ENCODE measurements around the gene PLXNB3.
"Not testable (repeated sequence)": the region's sequence is repeated elsewhere in the genome, so short reads cannot be mapped to it uniquely, and the experiment has no call there.

PLXNB3 gene

DNA sequence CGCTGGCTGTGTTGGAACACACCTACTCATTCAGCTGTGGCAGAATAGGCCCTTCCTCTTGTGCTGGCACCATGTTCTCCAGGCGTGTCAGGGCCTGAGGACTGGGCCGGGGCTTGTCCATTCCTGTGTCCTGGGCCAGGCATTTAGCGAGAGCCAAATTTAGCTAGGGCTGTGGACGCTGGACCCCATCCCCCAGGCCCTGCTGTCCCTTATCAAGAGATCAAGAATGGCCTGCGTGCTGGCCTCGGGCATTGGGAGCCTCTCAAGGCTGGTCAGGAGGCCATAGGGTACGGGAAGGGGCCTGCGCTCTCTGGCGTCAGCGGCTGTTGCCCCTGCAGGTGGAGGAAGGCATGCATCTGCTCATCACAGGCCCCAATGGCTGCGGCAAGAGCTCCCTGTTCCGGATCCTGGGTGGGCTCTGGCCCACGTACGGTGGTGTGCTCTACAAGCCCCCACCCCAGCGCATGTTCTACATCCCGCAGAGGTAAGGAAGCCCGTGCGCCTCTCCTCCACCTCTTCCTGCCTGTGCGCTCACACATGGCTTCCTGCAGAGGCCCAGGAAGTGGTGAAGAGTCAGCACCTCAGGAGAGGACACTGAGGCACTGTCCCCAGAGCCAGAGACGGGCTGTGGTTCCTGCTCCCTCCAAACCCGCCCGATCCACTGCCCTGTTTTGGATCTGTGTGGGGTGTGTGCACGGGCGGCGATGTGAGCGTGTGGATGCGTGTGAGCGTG is 24.1 kb upstream of the PLXNB3 start:
- H3K4me3 ChIP-seq (replicated peaks in 1 of 2; ENCODE audit: low read depth in 2 of 2, low read length in 2 of 2): no peak overlapping the region
- TF ChIP-seq, protein P1, sequence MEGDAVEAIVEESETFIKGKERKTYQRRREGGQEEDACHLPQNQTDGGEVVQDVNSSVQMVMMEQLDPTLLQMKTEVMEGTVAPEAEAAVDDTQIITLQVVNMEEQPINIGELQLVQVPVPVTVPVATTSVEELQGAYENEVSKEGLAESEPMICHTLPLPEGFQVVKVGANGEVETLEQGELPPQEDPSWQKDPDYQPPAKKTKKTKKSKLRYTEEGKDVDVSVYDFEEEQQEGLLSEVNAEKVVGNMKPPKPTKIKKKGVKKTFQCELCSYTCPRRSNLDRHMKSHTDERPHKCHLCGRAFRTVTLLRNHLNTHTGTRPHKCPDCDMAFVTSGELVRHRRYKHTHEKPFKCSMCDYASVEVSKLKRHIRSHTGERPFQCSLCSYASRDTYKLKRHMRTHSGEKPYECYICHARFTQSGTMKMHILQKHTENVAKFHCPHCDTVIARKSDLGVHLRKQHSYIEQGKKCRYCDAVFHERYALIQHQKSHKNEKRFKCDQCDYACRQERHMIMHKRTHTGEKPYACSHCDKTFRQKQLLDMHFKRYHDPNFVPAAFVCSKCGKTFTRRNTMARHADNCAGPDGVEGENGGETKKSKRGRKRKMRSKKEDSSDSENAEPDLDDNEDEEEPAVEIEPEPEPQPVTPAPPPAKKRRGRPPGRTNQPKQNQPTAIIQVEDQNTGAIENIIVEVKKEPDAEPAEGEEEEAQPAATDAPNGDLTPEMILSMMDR (IDR thresholded peaks at IDR 0.05; ENCODE audit: low read depth, low read length): no peak
- DNase-seq (ENCODE audit: low read depth in 2 of 2): no peak

DNA sequence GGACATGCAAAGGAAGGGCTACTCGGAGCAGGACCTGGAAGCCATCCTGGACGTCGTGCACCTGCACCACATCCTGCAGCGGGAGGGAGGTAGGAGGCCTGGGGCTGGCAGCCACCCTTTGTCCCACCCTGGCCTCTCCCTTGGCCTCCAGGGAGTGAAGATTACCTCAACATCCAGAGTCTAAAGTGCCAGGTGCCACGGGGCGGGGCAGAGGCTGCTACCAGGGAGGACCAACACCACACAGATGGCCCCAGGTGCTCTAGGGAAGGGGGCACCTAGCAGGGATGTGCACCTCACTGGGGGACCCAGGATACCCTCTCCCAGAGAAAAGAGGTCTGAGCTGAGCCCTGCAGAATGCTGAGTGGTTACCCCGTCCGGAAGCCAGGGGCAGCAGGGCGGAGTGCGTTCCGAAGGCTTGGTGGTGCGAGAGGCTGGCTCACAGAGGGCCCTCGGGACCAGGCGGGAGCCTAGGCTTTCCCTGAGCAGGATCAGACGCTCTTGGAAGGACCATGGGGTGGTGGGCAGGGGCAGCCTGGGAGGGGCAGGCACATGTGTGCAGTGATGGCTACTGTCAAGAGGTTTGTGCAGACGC is 23.3 kb upstream of the PLXNB3 start:
- no peak overlapping the region for H3K4me3 ChIP-seq (replicated peaks in 1 of 2; ENCODE audit: low read depth in 2 of 2, low read length in 2 of 2)
- TF ChIP-seq, protein P1 (IDR thresholded peaks at IDR 0.05; ENCODE audit: low read depth, low read length): no peak
- no peak for DNase-seq (ENCODE audit: low read depth in 2 of 2)

DNA sequence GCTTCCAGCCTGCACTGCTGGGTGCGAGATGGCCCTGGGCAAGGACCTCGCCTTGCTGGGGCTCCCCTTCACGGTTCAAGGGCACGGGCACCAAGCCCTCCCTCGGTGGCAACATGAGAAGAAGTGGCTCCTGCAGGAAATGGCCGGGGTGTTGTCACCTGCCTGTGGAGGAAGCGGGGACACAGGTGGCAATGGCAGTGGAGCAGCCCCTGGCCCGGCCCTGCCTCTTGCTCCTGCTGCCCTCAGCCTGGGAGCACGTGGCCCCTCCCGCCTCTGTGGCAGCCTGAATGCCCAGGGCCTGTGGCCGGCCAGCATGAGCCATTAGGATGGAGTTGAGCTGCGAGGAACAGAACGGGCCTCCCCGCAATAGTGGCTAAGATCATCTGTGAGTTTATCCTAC is 22.6 kb upstream of the PLXNB3 start:
- TF ChIP-seq, protein P1 (IDR thresholded peaks at IDR 0.05; ENCODE audit: low read depth, low read length): no peak
- no peak for DNase-seq (ENCODE audit: low read depth in 2 of 2)
- H3K4me3 ChIP-seq (replicated peaks in 1 of 2; ENCODE audit: low read depth in 2 of 2, low read length in 2 of 2): no peak overlapping the region

DNA sequence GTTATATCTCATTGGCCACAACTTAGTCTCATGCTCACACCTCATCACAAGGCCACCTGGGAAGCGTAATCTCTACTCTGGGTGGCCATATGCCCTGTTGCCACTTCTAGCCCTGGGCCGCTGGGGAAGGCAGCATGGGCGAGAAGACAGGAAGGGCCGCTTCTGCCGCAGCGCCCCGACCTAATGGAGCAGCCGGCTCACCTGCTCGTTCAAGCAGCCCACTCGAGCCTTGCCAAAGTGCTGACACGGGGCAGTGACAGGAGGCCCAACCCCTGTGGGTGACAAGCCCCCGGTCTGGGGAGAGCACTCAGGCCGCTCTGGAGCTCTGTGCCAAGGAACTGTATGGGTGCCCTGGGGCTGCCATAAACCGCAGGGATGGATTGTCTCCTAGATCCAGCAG is 21.9 kb upstream of the PLXNB3 start:
- not testable (repeated sequence) for H3K4me3 ChIP-seq (replicated peaks in 1 of 2; ENCODE audit: low read depth in 2 of 2, low read length in 2 of 2)

DNA sequence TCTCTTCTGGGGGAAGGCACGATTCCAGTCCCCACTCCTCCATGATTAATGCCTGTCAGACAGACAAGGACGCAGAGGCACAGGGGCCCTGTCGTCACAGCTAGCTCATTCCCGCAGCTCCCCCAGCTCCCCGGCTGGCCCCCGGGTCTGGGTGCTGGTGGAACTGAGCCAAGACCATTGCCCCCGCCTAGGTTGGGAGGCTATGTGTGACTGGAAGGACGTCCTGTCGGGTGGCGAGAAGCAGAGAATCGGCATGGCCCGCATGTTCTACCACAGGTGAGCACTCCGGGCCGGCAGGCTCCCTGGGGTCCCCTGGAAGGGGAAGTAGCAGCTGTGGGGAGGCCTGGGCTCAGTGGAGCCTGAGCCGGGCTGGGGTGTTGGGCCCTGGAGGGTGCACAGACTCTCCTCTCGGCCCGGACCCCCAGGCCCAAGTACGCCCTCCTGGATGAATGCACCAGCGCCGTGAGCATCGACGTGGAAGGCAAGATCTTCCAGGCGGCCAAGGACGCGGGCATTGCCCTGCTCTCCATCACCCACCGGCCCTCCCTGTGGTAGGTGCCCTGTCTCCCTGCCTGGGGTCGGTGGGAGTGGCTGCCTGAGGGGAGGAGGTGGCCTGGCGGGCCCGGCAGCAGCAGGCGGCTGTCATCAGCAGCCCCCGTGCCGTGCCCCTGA is 21.1 kb upstream of the PLXNB3 start:
- DNase-seq (ENCODE audit: low read depth in 2 of 2); H3K4me3 ChIP-seq (replicated peaks in 1 of 2; ENCODE audit: low read depth in 2 of 2, low read length in 2 of 2): not testable (repeated sequence)

More for the DNA sequence above, 21.9 kb upstream of the PLXNB3 start:
- DNase-seq (ENCODE audit: low read depth in 2 of 2): not testable (repeated sequence)

DNA sequence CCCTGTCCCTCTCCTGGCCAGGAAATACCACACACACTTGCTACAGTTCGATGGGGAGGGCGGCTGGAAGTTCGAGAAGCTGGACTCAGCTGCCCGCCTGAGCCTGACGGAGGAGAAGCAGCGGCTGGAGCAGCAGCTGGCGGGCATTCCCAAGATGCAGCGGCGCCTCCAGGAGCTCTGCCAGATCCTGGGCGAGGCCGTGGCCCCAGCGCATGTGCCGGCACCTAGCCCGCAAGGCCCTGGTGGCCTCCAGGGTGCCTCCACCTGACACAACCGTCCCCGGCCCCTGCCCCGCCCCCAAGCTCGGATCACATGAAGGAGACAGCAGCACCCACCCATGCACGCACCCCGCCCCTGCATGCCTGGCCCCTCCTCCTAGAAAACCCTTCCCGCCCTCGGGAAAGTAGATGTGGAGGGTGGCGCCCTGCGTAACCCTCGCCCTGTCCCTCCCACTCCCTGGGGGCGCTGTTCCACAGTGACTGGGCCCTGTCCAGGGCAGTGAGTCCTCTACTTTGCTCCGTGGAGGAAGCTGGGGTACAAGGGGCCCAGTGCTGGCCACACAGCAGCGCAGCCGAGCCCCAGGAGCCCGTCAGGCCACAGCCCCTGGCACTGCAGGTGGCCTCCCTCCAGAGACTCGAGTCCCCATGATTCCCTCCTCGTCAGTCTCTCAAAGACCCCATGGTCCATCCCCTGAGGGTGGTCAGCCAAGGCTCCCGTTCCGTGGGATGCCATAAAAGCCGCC is 20.4 kb upstream of the PLXNB3 start:
- peak in 1 of 2 donors; percentile 45 for DNase-seq (ENCODE audit: low read depth in 2 of 2)
- H3K4me3 ChIP-seq (replicated peaks in 1 of 2; ENCODE audit: low read depth in 2 of 2, low read length in 2 of 2): not testable (repeated sequence)

DNA sequence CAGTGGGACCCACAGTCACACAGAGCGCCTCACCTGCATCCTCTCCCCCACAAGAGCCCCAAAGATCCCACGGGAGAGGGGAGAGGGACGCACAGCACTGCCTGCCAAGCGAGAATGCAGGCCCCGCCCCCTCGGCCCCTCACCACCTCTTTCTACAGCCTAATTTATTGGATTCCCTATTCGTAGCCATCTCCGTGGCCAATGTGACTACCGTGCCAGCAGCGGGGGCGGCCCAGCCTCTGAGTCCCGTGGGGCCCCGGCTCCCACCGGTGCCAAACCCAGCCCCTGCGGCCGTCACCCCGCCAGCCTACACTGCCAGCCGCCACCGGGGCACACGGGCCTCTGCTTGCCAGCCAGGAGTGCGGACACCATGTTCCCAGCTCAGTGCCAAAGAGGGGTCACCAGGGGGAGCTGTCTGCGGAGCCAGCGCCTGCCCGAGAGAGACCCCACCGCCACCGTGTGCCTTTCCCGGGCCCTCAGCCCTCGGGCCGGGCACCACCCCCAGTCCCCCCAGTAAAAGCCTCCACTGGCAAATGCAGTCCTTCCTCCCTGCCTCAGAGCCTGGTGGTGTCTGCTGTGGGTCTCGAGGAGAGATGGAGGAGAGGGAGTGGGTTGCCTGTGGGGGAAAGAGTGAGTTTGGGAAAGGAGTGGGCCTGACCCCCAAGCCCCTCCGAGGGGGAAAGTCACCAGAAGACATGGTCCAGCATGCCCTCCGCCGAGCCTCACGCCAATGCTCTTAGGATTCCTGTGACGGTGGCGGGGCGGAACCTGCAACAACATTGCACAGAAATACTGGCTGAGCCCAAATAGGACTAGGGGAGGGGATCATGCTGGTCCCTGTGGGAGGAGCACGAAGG is 19.6 kb upstream of the PLXNB3 start:
- H3K4me3 ChIP-seq (replicated peaks in 1 of 2; ENCODE audit: low read depth in 2 of 2, low read length in 2 of 2): no peak overlapping the region
- TF ChIP-seq, protein P1 (IDR thresholded peaks at IDR 0.05; ENCODE audit: low read depth, low read length): peak; percentile 33
- no peak for DNase-seq (ENCODE audit: low read depth in 2 of 2)

DNA sequence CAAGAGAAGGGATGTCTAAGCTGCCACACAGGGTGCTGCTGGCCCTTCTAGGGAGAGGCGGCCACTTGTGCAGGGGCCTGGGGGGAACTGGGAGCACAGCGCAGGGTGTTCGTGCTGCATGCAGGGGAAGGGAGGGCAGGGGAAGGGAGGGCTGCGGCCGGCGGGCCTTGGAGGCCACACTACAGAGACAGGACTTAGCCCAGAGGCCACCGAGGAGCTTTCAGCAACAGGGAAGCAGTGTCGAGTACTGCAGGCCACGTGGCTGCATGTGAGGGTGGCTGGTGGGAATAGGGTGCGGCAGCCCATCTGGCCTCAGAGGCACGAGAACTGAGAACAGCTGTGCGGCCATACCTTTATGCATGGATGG is 19.0 kb upstream of the PLXNB3 start:
- not testable (repeated sequence) for H3K4me3 ChIP-seq (replicated peaks in 1 of 2; ENCODE audit: low read depth in 2 of 2, low read length in 2 of 2); DNase-seq (ENCODE audit: low read depth in 2 of 2)

Measured in cardiac fibroblast (primary cell).